Measurements from ENCODE around the gene SLC11A2. TPM values are rescaled to one million over a fixed set of nuclear protein-coding genes. Genes with fewer than 3 reads are reported as not detected.

Gene SLC11A2
- total and polyA plus RNA-seq, 8 donors: 5.0 to 348 (median 59.7) TPM

GRCh38 chr12:50937653-50938052 is 88.5 kb downstream of the SLC11A2 start:
- Histone ChIP-seq H3K36me3 (peaks cover 0 to 29% (median 13%) of the 10 kb centered on the region in 4 donors), H3K27ac (no peak overlapping the region), H3K4me1 (peaks cover 37 to 47% (median 43%) of the 10 kb centered on the region in 4 donors), H3K27me3 (no peaks in the 10 kb centered on the region), H3K4me3 (no peak overlapping the region), H3K9me3 (peaks cover 0 to 11% (median 5%) of the 10 kb centered on the region in 4 donors)
- intact Hi-C loops (cut with DNase I; ENCODE audit: low total_unique reads): no loop called here
- WGBS, 5 donors: 97 to 100% (median 100%) methylated on average over 1 of the region's 1 CpG
- TF ChIP-seq POLR2A (IDR thresholded peaks at IDR 0.05): no peak
- TF ChIP-seq CTCF (IDR thresholded peaks at IDR 0.05): no peak
- no peak for TF ChIP-seq EP300 (IDR thresholded peaks at IDR 0.05)
- TF ChIP-seq POLR2AphosphoS5 (IDR thresholded peaks at IDR 0.05): no peak
- DNase-seq: no peak

GRCh38 chr12:50936821-50937530 is 89.2 kb downstream of the SLC11A2 start:
- peak overlapping the region in 4 of 5 donors; percentile 22 to 88 (median 57) for H3K27ac ChIP-seq
- intact Hi-C loops (cut with DNase I; ENCODE audit: low total_unique reads): no loop called here
- no peak overlapping the region for H3K4me3 ChIP-seq
- H3K9me3 ChIP-seq: peaks cover 0 to 11% (median 5%) of the 10 kb centered on the region in 4 donors
- TF ChIP-seq POLR2AphosphoS5 (IDR thresholded peaks at IDR 0.05) (no peak), POLR2A (IDR thresholded peaks at IDR 0.05) (no peak), CTCF (IDR thresholded peaks at IDR 0.05) (no peak), EP300 (IDR thresholded peaks at IDR 0.05) (no peak)
- WGBS, 5 donors: 63 to 79% (median 71%) methylated on average over 9 of the region's 9 CpGs
- peaks cover 0 to 31% (median 19%) of the 10 kb centered on the region in 4 donors for H3K36me3 ChIP-seq
- peaks cover 37 to 54% (median 47%) of the 10 kb centered on the region in 4 donors for H3K4me1 ChIP-seq
- DNase-seq: no peak
- no peaks in the 10 kb centered on the region for H3K27me3 ChIP-seq

GRCh38 chr12:50934981-50935807 is 91.0 kb downstream of the SLC11A2 start:
- no peak for TF ChIP-seq EP300 (IDR thresholded peaks at IDR 0.05)
- no peak for TF ChIP-seq POLR2A (IDR thresholded peaks at IDR 0.05)
- no peak for TF ChIP-seq POLR2AphosphoS5 (IDR thresholded peaks at IDR 0.05)
- TF ChIP-seq CTCF (IDR thresholded peaks at IDR 0.05): no peak
- Histone ChIP-seq H3K9me3 (peaks cover 0 to 11% (median 5%) of the 10 kb centered on the region in 4 donors), H3K36me3 (peaks cover 8 to 49% (median 35%) of the 10 kb centered on the region in 4 donors), H3K27me3 (no peaks in the 10 kb centered on the region), H3K4me3 (peak overlapping the region in 1 of 4 donors; percentile 30), H3K4me1 (peaks cover 49 to 72% (median 63%) of the 10 kb centered on the region in 4 donors), H3K27ac (peak overlapping the region; percentile 69 to 88 (median 72))
- 24 to 37% (median 30%) methylated on average over 6 of the region's 6 CpGs for WGBS, 5 donors
- DNase-seq: peak in 1 of 2 donors; percentile 48
- intact Hi-C loops (cut with DNase I; ENCODE audit: low total_unique reads): no loop called here

- H3K4me3 ChIP-seq: no peak overlapping the region
Observed at GRCh38 chr12:50934371-50934851, 91.8 kb downstream of the SLC11A2 start.

More at GRCh38 chr12:50934371-50934851, 91.8 kb downstream of the SLC11A2 start:
- peak overlapping the region; percentile 69 to 88 (median 81) for H3K27ac ChIP-seq
- peaks cover 12 to 57% (median 41%) of the 10 kb centered on the region in 4 donors for H3K36me3 ChIP-seq
- TF ChIP-seq POLR2A (IDR thresholded peaks at IDR 0.05) (no peak), CTCF (IDR thresholded peaks at IDR 0.05) (no peak), EP300 (IDR thresholded peaks at IDR 0.05) (no peak), POLR2AphosphoS5 (IDR thresholded peaks at IDR 0.05) (no peak)
- 24 to 36% (median 34%) methylated on average over 3 of the region's 3 CpGs for WGBS, 5 donors
- intact Hi-C loops (cut with DNase I; ENCODE audit: low total_unique reads): no loop called here
- DNase-seq: no peak
- peaks cover 0 to 11% (median 5%) of the 10 kb centered on the region in 4 donors for H3K9me3 ChIP-seq
- H3K27me3 ChIP-seq: no peaks in the 10 kb centered on the region
- H3K4me1 ChIP-seq: peaks cover 55 to 80% (median 67%) of the 10 kb centered on the region in 4 donors
